Sigmoid colon (tissue), 3 donors: ENCODE measurements around the gene CCDC181.

Experiments used
- CTCF ChIP-seq, 4 experiments: fragments of 450-650 bp in 3 of 4; fragments of 200-600 bp in 1 of 4; IDR thresholded peaks; one replicate each; pipeline ENCODE4 v1.5.1; 2016 to 2019; ENCODE audit warnings: antibody characterized with exemption in 4 of 4, mild to moderate bottlenecking in 3 of 4, moderate library complexity in 2 of 4
- POLR2A ChIP-seq, 2 donors: fragments of 450-650 bp; IDR thresholded peaks; one replicate each; pipeline ENCODE4 v1.6.1; 2016; ENCODE audit warnings: antibody characterized with exemption in 2 of 2, mild to moderate bottlenecking in 2 of 2, moderate library complexity in 2 of 2

GRCh38 chr1:169346036-169346589 lies 81.2 kb downstream of the CCDC181 start:
- TF ChIP-seq CTCF (IDR thresholded peaks at IDR 0.05) (no peak), POLR2A (IDR thresholded peaks at IDR 0.05) (no peak)
